HepG2 (cell line): ENCODE measurements around the gene SLIT3. TPM values are rescaled to one million over a fixed set of nuclear protein-coding genes. Genes with fewer than 3 reads are reported as not detected.

Experiments used
- ATAC-seq: fragments of 200-7000 bp; cut with Tn5 transposase; 3 replicates; pipeline ENCODE4 v1.9.1; 2020; ENCODE audit warnings: mild to moderate bottlenecking, moderate library complexity
- BruUV-seq: library from RNA; stranded (reverse); fragments of 400-500 nt; replicated peaks from 2 replicates; lab custom pipeline; 2021; lab: Mats Ljungman, UMichigan
- CTCF ChIA-PET: fragments of 300-600 bp; formaldehyde crosslinking; extraction: SDS; loops from one replicate; lab custom pipeline; 2021; ENCODE audit warnings: low total read pairs, inconsistent platforms, low intra/inter-chr PET ratio; lab: Yijun Ruan, JAX
- POLR2A ChIA-PET: fragments of 350-600 bp; sonication (Branson Sonifier 250); formaldehyde crosslinking; loops from one replicate; lab custom pipeline; 2020; ENCODE audit warnings: antibody characterized with exemption, inconsistent platforms; lab: Yijun Ruan, JAX
- DNase-seq: peaks from one replicate; pipeline ENCODE4 v3.0.0-alpha.2; 2015; ENCODE audit warnings: low spot score
- FAIRE-seq: peaks from 3 replicates; lab custom pipeline; 2011; peaks lifted over from hg19 to GRCh38; lab: Jason Lieb, UNC
- H2AFZ ChIP-seq: one replicate; pipeline ENCODE4 v1.6.1; 2011; ENCODE audit warnings: low read length, inconsistent platforms
- H3K27ac ChIP-seq: fragments of 300-600 bp; 3 replicates; pipeline ENCODE4 v1.8.0; 2011; ENCODE audit warnings: mixed run types, mild to moderate bottlenecking, mixed read lengths, low read length, inconsistent platforms; ENCODE audit not compliant: insufficient read depth; ENCODE audit errors: extremely low read length
- H3K27me3 ChIP-seq, 2 experiments: fragments of 200-600 bp in 1 of 2; 2 replicates in 1 of 2; 3 replicates in 1 of 2; pipeline versions ENCODE4 v1.6.0 to v1.8.0; 2011; ENCODE audit warnings: low read length in 2 of 2, mild to moderate bottlenecking in 2 of 2, moderate library complexity in 2 of 2, inconsistent platforms in 1 of 2; ENCODE audit not compliant: insufficient read depth in 2 of 2, control insufficient read depth in 1 of 2
- H3K36me3 ChIP-seq, 2 experiments: fragments of 200-600 bp in 1 of 2; replicated peaks in 1 of 2; 2 replicates in 1 of 2; 3 replicates in 1 of 2; pipeline versions ENCODE4 v1.5.1 to v1.8.0; 2011; ENCODE audit warnings: low read length in 2 of 2, inconsistent platforms in 1 of 2; ENCODE audit not compliant: insufficient read depth in 2 of 2, control insufficient read depth in 1 of 2
- H3K4me1 ChIP-seq: 2 replicates; pipeline ENCODE4 v1.5.1; 2012; ENCODE audit warnings: low read length, inconsistent platforms; ENCODE audit not compliant: insufficient read depth
- H3K4me2 ChIP-seq: 2 replicates; pipeline ENCODE4 v1.6.0; 2011; ENCODE audit warnings: low read depth, low read length, inconsistent platforms
- H3K4me3 ChIP-seq, 3 experiments: fragments of 200-600 bp in 1 of 3; sonication (generic), shearing (Covaris generic) in 1 of 3; replicated peaks in 1 of 3; 2 replicates each; pipeline ENCODE4 v1.5.1; 2011 to 2016; ENCODE audit warnings: low read length in 3 of 3, inconsistent platforms in 2 of 3, low read depth in 2 of 3, mild to moderate bottlenecking in 2 of 3, control low read depth in 1 of 3, mixed read lengths in 1 of 3; ENCODE audit not compliant: insufficient read depth in 1 of 3
- H3K79me2 ChIP-seq: one replicate; pipeline ENCODE4 v1.6.1; 2011; ENCODE audit warnings: low read length, inconsistent platforms; ENCODE audit not compliant: insufficient read depth
- H3K9ac ChIP-seq: 2 replicates; pipeline ENCODE4 v1.6.0; 2011; ENCODE audit warnings: mild to moderate bottlenecking, low read depth, low read length, inconsistent platforms; ENCODE audit not compliant: insufficient read depth
- H3K9me3 ChIP-seq: 2 replicates; pipeline ENCODE4 v1.5.1; 2012; ENCODE audit warnings: mild to moderate bottlenecking, low read length
- H4K20me1 ChIP-seq: 2 replicates; pipeline ENCODE4 v1.6.0; 2011; ENCODE audit warnings: inconsistent platforms, mild to moderate bottlenecking, low read length, moderate library complexity; ENCODE audit not compliant: insufficient read depth
- ADNP ChIP-seq: sonication (generic); formaldehyde crosslinking; IDR thresholded peaks from 2 replicates; pipeline ENCODE4 v1.4.0; 2020; ENCODE audit warnings: missing genetic modification reagents
- HNRNPH1 ChIP-seq: fragments of 200-400 bp; formaldehyde crosslinking; optimal IDR thresholded peaks from 2 replicates; pipeline ENCODE3; 2017; ENCODE audit warnings: mild to moderate bottlenecking, low read depth, low read length
- MBD4 ChIP-seq: IDR thresholded peaks from 2 replicates; pipeline ENCODE4 v1.6.1; 2012; ENCODE audit warnings: low read length, inconsistent platforms, borderline replicate concordance
- MED8 ChIP-seq: sonication (generic); formaldehyde crosslinking; IDR thresholded peaks from 2 replicates; pipeline ENCODE4 v1.8.1; 2023; ENCODE audit warnings: mild to moderate bottlenecking, missing genetic modification reagents; ENCODE audit not compliant: insufficient replicate concordance
- TGIF2 ChIP-seq: IDR thresholded peaks from 2 replicates; pipeline ENCODE4 v1.6.1; 2016; ENCODE audit warnings: control low read depth, missing compliant biosample characterization
- ZNF225 ChIP-seq: sonication (generic); formaldehyde crosslinking; IDR thresholded peaks from 2 replicates; pipeline ENCODE4 v1.4.0; 2020; ENCODE audit warnings: mild to moderate bottlenecking, missing genetic modification reagents
- ZNF556 ChIP-seq: sonication (generic); formaldehyde crosslinking; IDR thresholded peaks from 2 replicates; pipeline ENCODE4 v1.4.0; 2020; ENCODE audit warnings: mild to moderate bottlenecking, missing genetic modification reagents, borderline replicate concordance
- ZNF558 ChIP-seq: sonication (generic); formaldehyde crosslinking; IDR thresholded peaks from 2 replicates; pipeline ENCODE4 v1.9.0; 2022; ENCODE audit warnings: mild to moderate bottlenecking, missing genetic modification reagents, borderline replicate concordance
- ZNF674 ChIP-seq: sonication (generic); formaldehyde crosslinking; IDR thresholded peaks from 2 replicates; pipeline ENCODE4 v1.5.0; 2020; ENCODE audit warnings: low read depth, mild to moderate bottlenecking, missing genetic modification reagents
- whole genome bisulfite sequencing: methylation state at CpG from one replicate; pipeline ENCODE4 v1.1.6; 2017; ENCODE audit warnings: low lambda C conversion rate; 5-methylcytosine and 5-hydroxymethylcytosine counted together
- in situ Hi-C: cut with HindIII; loops from 2 replicates; pipeline ENCODE4 v1.10.0; 2017; ENCODE audit warnings: low pct_unique_long_range_greater_than_20kb; ENCODE audit not compliant: extremely low pct_ligation_motif_present
- intact Hi-C: fragments of 100-400 bp; cut with micrococcal nuclease; formaldehyde crosslinking; loops from one replicate; pipeline ENCODE4 v1.10.0; 2022; ENCODE audit not compliant: unreplicated experiment
- polyA plus RNA-seq, 8 experiments: library from polyadenylated mRNA; depleted of rRNA in 3 of 8; stranded (reverse) in 7 of 8; unstranded in 1 of 8; fragments of >200 nt; fragmentation: Illumina TruSeq in 4 of 8; extraction: Trizol in 4 of 8; gene quantifications; 2 replicates each; pipeline versions ENCODE4 v1.2.1 to v1.2.3, GENCODE V29; 2011 to 2016; ENCODE audit warnings: low read depth in 4 of 8, missing spikeins in 1 of 8, mixed read lengths in 1 of 8; ENCODE audit not compliant: insufficient read depth in 1 of 8
- total RNA-seq, 5 experiments: library from RNA; depleted of rRNA; stranded (reverse); fragments of >200 nt; fragmentation: Illumina TruSeq; extraction: Trizol; gene quantifications; 2 replicates each; pipeline ENCODE4 v1.2.3, GENCODE V29; 2016; ENCODE audit warnings: low read depth in 1 of 5
- TF ChIP-seq, protein P1 (sequence below): sonication (generic); formaldehyde crosslinking; IDR thresholded peaks from 2 replicates; pipeline ENCODE4 v1.4.0; 2020; ENCODE audit warnings: low read depth, mild to moderate bottlenecking, missing genetic modification reagents
- TF ChIP-seq, protein P2 (sequence below): sonication (generic); formaldehyde crosslinking; IDR thresholded peaks from 2 replicates; pipeline ENCODE4 v1.4.0; 2020; ENCODE audit warnings: missing genetic modification reagents, borderline replicate concordance

The SLIT3 gene
- total and polyA plus RNA-seq, 2 of the 13 experiments (the other 11 are each of a cell fraction or from before 2014, with no cell fraction given), result not detected

DNA sequence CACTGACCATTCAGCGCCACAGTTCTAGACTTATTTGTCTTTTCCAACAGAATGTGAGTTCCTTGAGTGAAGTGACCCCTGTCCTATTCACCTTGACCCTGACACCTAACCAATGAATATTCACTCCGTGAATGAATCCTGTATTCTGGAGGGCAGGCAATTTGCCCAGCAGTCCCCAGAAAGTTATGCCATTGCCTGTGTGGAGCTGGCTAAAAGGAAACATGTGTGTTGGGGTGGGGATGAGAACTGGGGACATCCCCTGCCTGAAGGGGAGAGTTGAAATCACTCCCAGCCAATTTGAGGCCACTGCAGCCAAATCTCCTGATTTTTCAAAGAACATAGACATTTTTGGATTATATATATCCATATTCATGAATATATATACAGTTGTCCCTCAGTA is 199.0 kb downstream of the SLIT3 start:
- H3K27me3 ChIP-seq, result peaks cover 0 to 2% of the 10 kb centered on the region in 2 experiments; a peak in 1 of 5 replicates
- no peak for DNase-seq
- no peak for FAIRE-seq
- ATAC-seq, result no peak
- in situ Hi-C loops, result no loop called here
- ChIA-PET CTCF (no interaction called here), POLR2A (no interaction called here)
- no peaks in the 10 kb centered on the region for H3K9me3 ChIP-seq
- no peak overlapping the region for H3K4me2 ChIP-seq
- no TSS peak for BruUV-seq
- H2AFZ ChIP-seq, result no peak overlapping the region
- no peak overlapping the region for H3K27ac ChIP-seq
- H3K79me2 ChIP-seq, result no peaks in the 10 kb centered on the region
- no peaks in the 10 kb centered on the region for H3K4me1 ChIP-seq
- intact Hi-C loops, result no loop called here
- no peaks in the 10 kb centered on the region for H4K20me1 ChIP-seq
- no peak overlapping the region for H3K4me3 ChIP-seq
- no peaks in the 10 kb centered on the region for H3K36me3 ChIP-seq
- no peak for TF ChIP-seq HNRNPH1
- TF ChIP-seq MBD4, result no peak
- no peak for TF ChIP-seq ADNP (CRISPR knock-in tag)
- no peak for TF ChIP-seq MED8 (CRISPR knock-in tag)
- TF ChIP-seq, protein P1, sequence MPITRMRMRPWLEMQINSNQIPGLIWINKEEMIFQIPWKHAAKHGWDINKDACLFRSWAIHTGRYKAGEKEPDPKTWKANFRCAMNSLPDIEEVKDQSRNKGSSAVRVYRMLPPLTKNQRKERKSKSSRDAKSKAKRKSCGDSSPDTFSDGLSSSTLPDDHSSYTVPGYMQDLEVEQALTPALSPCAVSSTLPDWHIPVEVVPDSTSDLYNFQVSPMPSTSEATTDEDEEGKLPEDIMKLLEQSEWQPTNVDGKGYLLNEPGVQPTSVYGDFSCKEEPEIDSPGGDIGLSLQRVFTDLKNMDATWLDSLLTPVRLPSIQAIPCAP (CRISPR knock-in tag), result no peak
- TF ChIP-seq ZNF674 (CRISPR knock-in tag), result no peak
- TF ChIP-seq, protein P2, sequence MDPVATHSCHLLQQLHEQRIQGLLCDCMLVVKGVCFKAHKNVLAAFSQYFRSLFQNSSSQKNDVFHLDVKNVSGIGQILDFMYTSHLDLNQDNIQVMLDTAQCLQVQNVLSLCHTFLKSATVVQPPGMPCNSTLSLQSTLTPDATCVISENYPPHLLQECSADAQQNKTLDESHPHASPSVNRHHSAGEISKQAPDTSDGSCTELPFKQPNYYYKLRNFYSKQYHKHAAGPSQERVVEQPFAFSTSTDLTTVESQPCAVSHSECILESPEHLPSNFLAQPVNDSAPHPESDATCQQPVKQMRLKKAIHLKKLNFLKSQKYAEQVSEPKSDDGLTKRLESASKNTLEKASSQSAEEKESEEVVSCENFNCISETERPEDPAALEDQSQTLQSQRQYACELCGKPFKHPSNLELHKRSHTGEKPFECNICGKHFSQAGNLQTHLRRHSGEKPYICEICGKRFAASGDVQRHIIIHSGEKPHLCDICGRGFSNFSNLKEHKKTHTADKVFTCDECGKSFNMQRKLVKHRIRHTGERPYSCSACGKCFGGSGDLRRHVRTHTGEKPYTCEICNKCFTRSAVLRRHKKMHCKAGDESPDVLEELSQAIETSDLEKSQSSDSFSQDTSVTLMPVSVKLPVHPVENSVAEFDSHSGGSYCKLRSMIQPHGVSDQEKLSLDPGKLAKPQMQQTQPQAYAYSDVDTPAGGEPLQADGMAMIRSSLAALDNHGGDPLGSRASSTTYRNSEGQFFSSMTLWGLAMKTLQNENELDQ (CRISPR knock-in tag), result no peak
- TF ChIP-seq TGIF2, result no peak
- no peak for TF ChIP-seq ZNF556 (CRISPR knock-in tag)
- TF ChIP-seq ZNF558, result no peak
- no peak for TF ChIP-seq ZNF225 (CRISPR knock-in tag)
- H3K9ac ChIP-seq, result no peak overlapping the region
- 20% methylated on average over 2 of the region's 2 CpGs for WGBS
